ENCODE results near the gene OGFOD1. TPM values are rescaled to one million over a fixed set of nuclear protein-coding genes. Genes with fewer than 3 reads are reported as not detected.

Gene OGFOD1
- total and polyA plus RNA-seq, 2 experiments from 2014 or later: 74.5 to 76.3 TPM

- H3K27me3 ChIP-seq (ENCODE audit: insufficient read depth): no peaks in the 10 kb centered on the region
- H3K36me3 Mint-ChIP-seq (ENCODE audit: low read depth): peaks cover 91% of the 10 kb centered on the region
- ATAC-seq: no peak
Observed at GRCh38 chr16:56470232-56470631, 18.9 kb downstream of the OGFOD1 start.

More at GRCh38 chr16:56470232-56470631, 18.9 kb downstream of the OGFOD1 start:
- no peaks in the 10 kb centered on the region for H3K27me3 Mint-ChIP-seq (ENCODE audit: insufficient read depth, low read depth, poor library complexity)
- H3K9me3 Mint-ChIP-seq: no peaks in the 10 kb centered on the region
- H3K4me1 ChIP-seq (ENCODE audit: insufficient read depth): no peaks in the 10 kb centered on the region
- H3K4me1 Mint-ChIP-seq: peaks cover 5% of the 10 kb centered on the region; the same call in 2 of the 3 replicates
- no peaks in the 10 kb centered on the region for H3K9me2 ChIP-seq (ENCODE audit: insufficient read depth)
- H3K79me2 ChIP-seq (replicated peaks; ENCODE audit: insufficient read depth): no peaks in the 10 kb centered on the region
- DNase-seq (ENCODE audit: low spot score): no peak
- no peak overlapping the region for H3K4me3 Mint-ChIP-seq
- peaks cover 87% of the 10 kb centered on the region for H3K36me3 ChIP-seq (ENCODE audit: insufficient read depth)
- no peak overlapping the region for H3K4me2 ChIP-seq
- TF ChIP-seq CTCF (conservative IDR thresholded peaks at IDR 0.05; ENCODE audit: low read depth in 2 of 2): no peak
- no peak for TF ChIP-seq ZNF462 (CRISPR knock-in tag; IDR thresholded peaks at IDR 0.05)
- no peak for TF ChIP-seq CREB1 (CRISPR knock-in tag; IDR thresholded peaks at IDR 0.05; ENCODE audit: low read depth)
- no peak for TF ChIP-seq POLR2AphosphoS5 (IDR thresholded peaks at IDR 0.05; ENCODE audit: low read depth)
- no peak for TF ChIP-seq ZNF331 (CRISPR knock-in tag; IDR thresholded peaks at IDR 0.05; ENCODE audit: low read depth)
- TF ChIP-seq JUNB (IDR thresholded peaks at IDR 0.05; ENCODE audit: unreplicated experiment): no peak
- no peak for TF ChIP-seq NANOG (IDR thresholded peaks at IDR 0.05; ENCODE audit: borderline replicate concordance)
- no peak for TF ChIP-seq EZH2phosphoT487 (IDR thresholded peaks at IDR 0.05; ENCODE audit: unreplicated experiment)
- no peak for TF ChIP-seq EZH2 (IDR thresholded peaks at IDR 0.05; ENCODE audit: low read depth, unreplicated experiment)
- no peak for TF ChIP-seq ETS1 (IDR thresholded peaks at IDR 0.05)
- TF ChIP-seq STAT1 (IDR thresholded peaks at IDR 0.05; ENCODE audit: unreplicated experiment): no peak
- TF ChIP-seq REST (IDR thresholded peaks at IDR 0.05; ENCODE audit: unreplicated experiment): no peak
- no peak for TF ChIP-seq ZNF114 (CRISPR knock-in tag; IDR thresholded peaks at IDR 0.05)
- H3K27ac Mint-ChIP-seq: no peak overlapping the region
- H3K27ac ChIP-seq (ENCODE audit: low read depth): no peak overlapping the region
- peaks cover 11% of the 10 kb centered on the region for H4K20me1 ChIP-seq (replicated peaks; ENCODE audit: insufficient read depth)
- H3F3A ChIP-seq (replicated peaks; ENCODE audit: low read depth): 0 out of 2 replicates have a peak, but pooled peaks cover 4% of the 10 kb centered on the region
- H2AFZ ChIP-seq: no peak overlapping the region
- no peak overlapping the region for H3K4me3 ChIP-seq
